ENCODE results near the gene CCL26.
"Not testable (repeated sequence)": the region's sequence is repeated elsewhere in the genome, so short reads cannot be mapped to it uniquely, and the experiment has no call there.

The CCL26 gene

GRCh38 chr7:75793676-75794075, 21.7 kb upstream of the CCL26 start:
- DNase-seq (ENCODE audit: low read depth in 2 of 2, low spot score in 1 of 2), result no peak

DNA sequence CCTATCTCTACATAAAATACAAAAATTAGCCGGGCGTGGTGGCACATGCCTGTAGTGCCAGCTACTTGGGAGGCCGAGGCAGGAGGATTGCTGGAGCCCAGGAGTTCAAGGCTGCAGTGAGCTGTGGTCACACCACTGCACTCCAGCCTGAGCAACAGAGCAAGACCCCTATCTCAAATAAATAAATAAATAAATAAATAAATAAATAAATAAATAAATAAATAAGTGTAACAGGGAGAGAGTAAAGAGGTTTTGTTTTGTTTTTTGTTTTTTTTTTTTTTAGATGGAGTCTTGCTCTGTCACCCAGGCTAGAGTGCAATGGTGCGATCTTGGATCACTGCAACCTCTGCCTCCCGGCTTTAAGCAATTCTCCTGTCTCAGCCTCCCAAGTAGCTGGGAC, 20.6 kb upstream of the CCL26 start:
- not testable (repeated sequence) for DNase-seq (ENCODE audit: low read depth in 2 of 2, low spot score in 1 of 2)

- no peak for DNase-seq (ENCODE audit: low read depth in 2 of 2, low spot score in 1 of 2)
These were observed 17.4 kb upstream of the CCL26 start for GRCh38 chr7:75789361-75789924.

GRCh38 chr7:75788154-75788847, 16.3 kb upstream of the CCL26 start:
- not testable (repeated sequence) for DNase-seq (ENCODE audit: low read depth in 2 of 2, low spot score in 1 of 2)

DNA sequence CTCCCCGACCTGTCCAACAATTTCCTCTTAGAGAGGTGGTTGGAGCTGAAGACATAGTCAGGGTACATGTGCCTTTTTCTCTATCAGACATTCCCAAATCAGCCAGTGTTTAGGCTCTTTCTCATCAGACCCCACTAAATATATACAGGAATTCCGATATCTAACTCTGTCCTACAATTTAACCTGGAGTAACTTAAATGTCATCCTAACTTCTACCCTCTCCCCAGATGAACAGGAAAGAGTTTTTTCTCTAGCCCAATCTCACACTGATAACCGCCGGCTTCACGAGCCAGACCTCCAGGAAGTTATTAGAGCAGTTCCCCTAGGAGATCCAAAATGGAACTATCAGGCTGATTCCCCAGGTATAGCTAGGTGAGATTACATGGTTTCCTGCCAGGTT, 11.0 kb upstream of the CCL26 start:
- not testable (repeated sequence) for DNase-seq (ENCODE audit: low read depth in 2 of 2, low spot score in 1 of 2)

DNA sequence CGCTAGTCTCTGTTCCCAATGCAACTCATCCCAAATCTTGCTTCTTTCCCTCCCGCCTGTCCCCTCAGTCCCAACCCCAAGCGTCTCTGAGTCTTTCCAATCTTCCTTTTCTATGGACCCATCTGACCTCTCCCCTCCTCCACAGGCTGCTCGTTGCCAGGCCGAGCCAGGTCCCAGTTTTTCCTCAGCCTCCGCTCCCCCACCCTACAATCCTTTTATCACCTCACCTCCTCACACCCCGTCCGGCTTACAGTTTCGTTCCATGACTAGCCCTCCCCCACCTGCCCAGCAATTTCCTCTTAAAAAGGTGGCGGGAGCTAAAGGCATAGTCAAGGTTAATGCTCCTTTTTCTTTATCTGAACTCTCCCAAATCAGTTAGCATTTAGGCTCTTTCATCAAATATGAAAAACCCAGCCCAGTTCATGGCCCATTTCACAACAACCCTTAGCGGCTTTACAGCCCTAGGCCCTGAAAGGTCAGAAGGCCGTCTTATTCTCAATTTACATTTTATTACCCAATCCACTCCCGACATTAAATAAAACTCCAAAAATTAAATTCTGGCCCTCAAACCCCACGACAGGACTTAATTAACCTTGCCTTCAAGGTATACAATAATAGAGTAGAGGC, 8.7 kb upstream of the CCL26 start:
- not testable (repeated sequence) for DNase-seq (ENCODE audit: low read depth in 2 of 2, low spot score in 1 of 2)

GRCh38 chr7:75779516-75779915, 7.5 kb upstream of the CCL26 start:
- DNase-seq (ENCODE audit: low read depth in 2 of 2, low spot score in 1 of 2), result not testable (repeated sequence)

- DNase-seq (ENCODE audit: low read depth in 2 of 2, low spot score in 1 of 2), result not testable (repeated sequence)
These were observed 7.0 kb upstream of the CCL26 start for GRCh38 chr7:75779035-75779434.

GRCh38 chr7:75776295-75776971, 4.4 kb upstream of the CCL26 start:
- DNase-seq (ENCODE audit: low read depth in 2 of 2, low spot score in 1 of 2), result peak; percentile 19 to 39

DNA sequence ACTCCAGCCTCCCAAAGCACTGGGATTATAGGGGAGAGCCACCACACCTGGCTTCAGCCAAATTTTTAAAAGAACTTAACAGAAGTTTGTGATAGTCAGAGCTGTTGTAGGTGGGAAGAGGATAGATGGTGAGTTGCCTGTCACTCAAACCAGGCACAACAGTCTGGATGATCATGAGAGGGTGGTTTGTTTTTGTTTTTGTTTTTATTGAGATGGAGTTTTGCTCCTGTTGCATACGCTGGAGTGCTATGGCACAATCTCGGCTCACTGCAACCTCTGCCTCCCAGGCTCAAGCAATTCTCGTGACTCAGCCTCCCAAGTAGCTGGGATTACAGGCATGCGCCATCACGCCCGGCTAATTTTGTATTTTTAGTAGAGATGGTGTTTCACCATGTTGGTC, 1.9 kb upstream of the CCL26 start:
- not testable (repeated sequence) for DNase-seq (ENCODE audit: low read depth in 2 of 2, low spot score in 1 of 2)

DNA sequence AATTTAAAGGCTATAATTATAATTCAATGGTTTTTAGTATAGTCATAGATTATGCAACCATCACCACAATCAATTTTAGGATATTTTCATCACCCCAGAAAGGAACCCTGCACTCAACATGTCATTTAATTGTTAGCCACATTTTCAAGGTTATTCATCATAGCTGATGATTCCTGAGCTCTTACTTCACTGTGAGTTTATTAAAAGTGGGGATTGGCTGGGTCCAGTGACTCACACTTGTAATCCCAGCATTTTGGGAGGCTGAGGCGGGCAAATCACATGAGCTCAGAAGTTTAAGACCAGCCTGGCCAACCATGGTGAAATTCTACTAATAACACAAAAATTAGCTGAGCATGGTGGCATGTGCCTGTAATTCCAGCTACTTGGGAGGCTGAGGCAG, 787 bp downstream of the CCL26 start:
- DNase-seq (ENCODE audit: low read depth in 2 of 2, low spot score in 1 of 2), result no peak

DNA sequence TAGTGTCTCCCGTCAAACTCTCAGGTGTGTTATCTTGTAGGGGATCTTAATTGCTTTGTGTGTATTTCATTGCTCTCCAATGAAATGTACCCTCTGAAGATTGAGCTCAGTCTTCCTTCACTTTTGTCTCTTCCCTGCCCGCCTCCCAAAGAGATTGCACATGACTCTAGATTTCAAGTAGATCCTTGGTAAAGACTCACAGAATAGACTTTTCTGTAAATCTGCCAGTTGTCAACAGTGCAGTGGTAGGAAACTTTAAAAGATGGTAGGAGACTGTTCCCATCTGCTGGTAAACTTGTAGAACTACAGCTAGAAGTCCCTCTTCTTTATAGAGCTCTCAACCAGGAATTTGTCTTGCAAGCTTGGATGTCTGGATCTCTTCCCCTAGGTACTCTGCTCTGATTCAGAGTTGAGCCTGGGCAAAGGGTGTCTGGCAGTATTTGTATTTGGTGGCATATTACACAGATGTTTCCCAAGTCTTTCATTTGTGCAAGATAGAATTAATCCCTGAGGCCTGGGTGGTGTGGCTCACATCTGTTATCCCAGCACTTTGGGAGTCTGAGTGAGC, 9.6 kb downstream of the CCL26 start:
- no peak for DNase-seq (ENCODE audit: low read depth in 2 of 2, low spot score in 1 of 2)

DNA sequence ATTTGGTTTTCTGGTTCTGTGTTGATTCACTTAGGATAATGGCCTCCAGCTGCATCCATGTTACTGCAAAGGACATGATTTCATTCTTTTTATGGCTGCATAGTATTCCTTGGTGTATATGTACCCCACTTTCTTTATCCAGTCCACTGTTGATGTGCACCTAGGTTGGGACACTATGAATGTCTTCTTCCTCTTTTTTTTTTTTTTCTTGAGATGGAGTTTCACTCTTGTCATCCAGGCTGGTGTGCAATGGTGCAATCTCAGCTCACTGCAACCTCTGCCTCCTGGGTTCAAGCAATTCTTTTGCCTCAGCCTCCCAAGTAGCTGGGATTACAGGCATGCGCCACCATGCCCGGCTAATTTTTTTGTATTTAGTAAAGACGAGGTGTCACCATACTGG, 10.2 kb downstream of the CCL26 start:
- not testable (repeated sequence) for DNase-seq (ENCODE audit: low read depth in 2 of 2, low spot score in 1 of 2)

DNA sequence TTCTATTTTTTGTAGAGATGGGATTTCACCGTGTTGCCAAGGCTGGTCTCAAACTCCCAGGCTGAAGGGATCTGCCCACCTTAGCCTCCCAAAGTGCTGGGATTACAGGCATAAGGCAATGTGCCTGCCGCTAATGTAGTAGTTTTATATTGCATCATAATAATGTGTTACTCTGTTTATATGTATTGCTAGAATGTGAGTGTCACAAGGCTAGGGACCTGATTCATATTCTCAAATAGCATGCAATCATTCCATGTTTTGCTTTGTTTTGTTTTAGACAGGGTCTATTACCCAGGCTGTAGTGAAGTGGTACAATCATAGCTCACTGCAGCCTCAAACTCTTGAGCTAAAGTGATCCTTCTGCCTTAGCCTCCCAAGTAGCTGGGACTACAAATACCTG, 13.5 kb downstream of the CCL26 start:
- DNase-seq (ENCODE audit: low read depth in 2 of 2, low spot score in 1 of 2), result no peak

- DNase-seq (ENCODE audit: low read depth in 2 of 2, low spot score in 1 of 2), result no peak
These were observed 14.2 kb downstream of the CCL26 start for GRCh38 chr7:75757860-75758259.

- no peak for DNase-seq (ENCODE audit: low read depth in 2 of 2, low spot score in 1 of 2)
These were observed 14.9 kb downstream of the CCL26 start for GRCh38 chr7:75756991-75757676.

DNA sequence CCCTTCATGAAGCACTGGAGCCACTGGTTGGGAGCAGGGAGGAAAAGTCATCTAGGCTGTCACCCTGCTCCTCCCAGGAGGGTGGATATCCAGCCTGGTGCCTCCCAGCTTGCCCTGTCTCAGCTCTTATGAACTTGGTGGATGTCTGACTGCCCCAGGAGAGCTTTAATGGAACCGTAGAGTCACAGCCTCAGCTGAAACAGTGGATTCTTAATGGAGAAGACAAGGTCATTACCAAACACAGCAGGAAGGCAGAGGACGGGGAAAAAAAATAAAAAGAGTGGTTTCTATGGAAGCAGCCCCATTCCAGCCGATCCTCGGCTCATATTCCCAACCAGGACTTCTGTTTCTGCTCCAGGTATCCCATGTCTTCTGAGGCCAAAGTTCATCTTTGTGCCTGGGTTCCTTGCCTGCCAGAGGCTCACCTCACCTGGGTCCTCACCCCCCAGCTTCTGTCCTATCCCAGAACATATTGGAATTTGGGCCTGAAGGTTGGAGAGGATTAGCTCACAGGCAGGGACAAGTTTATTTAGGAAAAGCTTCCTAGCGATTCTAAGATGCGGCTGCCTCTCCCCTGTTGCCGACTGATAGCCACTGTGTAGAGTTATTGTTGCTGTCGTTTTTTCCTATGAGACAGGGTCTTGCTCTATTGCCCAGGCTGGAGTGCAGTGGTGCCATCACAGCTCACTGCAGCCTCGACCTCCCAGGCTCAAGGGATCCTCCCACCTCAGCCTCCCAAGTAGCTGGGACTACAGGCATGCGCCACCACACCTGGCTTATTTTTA, 15.6 kb downstream of the CCL26 start:
- no peak for DNase-seq (ENCODE audit: low read depth in 2 of 2, low spot score in 1 of 2)

GRCh38 chr7:75743455-75743859, 28.6 kb downstream of the CCL26 start:
- no peak for DNase-seq (ENCODE audit: low read depth in 2 of 2, low spot score in 1 of 2)

DNA sequence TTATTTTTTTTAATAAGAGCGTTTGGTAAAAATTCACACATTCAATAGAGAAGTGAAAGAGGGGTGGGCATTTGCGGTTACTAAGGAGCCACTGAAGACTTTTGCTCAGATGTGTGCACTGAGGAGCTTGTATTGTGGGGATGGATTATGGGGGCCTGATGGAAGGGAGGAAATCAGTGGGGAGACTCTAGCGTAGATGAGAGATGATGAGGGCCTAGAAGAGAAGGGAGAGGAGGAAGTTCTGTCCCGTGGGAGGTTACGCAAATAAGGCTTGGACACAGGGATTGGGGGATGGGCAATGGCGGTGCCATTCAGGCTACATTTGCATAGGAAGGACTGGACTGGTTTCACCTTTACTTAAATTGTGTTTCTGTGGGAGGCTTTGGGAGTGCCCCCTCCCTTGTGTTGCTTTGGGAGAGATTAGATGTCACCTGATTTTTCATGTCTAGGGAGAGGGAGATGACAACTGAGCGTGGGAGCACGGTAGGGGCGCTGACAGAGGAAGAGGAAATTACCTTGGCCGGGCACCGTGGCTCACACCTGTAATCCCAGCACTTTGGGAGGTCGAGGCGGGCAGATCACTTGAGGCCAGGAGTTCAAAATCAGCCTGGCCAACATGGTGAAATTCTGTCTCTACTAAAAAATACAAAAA, 31.0 kb downstream of the CCL26 start:
- no peak for DNase-seq (ENCODE audit: low read depth in 2 of 2, low spot score in 1 of 2)

Data from stimulated activated CD8-positive, alpha-beta memory T cell treated with anti-CD3 and anti-CD28 coated beads, Interleukin-4, amount 100 ng/mL, for 4 hours (primary cell).